ENCODE results near the gene TARBP1.

TARBP1 gene

DNA sequence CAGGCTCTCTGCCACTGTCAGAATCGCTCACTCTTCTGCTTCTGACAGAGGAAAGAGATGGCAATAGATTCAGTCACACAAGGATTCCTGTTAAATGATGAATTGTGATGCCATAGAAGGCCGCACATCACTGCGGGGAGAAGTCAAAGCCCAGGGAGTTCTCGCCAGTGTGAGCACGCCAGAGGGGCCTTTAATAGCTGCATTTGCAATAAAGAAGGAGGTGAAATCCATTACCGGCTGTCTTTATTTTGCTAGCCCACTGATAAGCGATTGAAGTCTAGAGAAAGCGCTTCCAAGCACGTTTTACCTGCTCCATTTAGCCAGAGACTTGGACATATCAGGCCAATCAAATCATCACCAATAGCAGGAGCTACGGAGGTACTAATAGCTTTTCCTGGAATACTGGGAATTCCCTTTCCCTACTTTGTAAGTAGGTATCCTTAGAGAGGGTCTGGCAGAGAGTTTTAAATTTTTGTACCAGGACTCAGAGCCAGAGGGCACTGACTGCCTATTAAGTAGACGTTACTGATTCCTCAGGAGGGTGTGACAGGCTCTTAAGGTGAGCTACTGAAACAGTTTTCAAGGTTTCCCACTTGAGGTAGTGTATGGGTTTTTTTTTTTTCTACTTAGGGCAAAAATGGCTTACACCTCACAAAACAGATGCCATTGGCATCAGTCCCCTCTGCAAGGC, 10.2 kb upstream of the TARBP1 start:
- H3K36me3 Mint-ChIP-seq (ENCODE audit: low read depth): no peaks in the 10 kb centered on the region
- no peak overlapping the region for H3K4me3 Mint-ChIP-seq
- no peaks in the 10 kb centered on the region for H3K9me3 Mint-ChIP-seq
- H3K27ac Mint-ChIP-seq: peak overlapping the region in 1 of 3 experiments; percentile 50
- peaks cover 8% of the 10 kb centered on the region for H3K27me3 Mint-ChIP-seq (ENCODE audit: low read depth)
- H3K4me1 Mint-ChIP-seq: peaks cover 21% of the 10 kb centered on the region
- TF ChIP-seq, protein P1, sequence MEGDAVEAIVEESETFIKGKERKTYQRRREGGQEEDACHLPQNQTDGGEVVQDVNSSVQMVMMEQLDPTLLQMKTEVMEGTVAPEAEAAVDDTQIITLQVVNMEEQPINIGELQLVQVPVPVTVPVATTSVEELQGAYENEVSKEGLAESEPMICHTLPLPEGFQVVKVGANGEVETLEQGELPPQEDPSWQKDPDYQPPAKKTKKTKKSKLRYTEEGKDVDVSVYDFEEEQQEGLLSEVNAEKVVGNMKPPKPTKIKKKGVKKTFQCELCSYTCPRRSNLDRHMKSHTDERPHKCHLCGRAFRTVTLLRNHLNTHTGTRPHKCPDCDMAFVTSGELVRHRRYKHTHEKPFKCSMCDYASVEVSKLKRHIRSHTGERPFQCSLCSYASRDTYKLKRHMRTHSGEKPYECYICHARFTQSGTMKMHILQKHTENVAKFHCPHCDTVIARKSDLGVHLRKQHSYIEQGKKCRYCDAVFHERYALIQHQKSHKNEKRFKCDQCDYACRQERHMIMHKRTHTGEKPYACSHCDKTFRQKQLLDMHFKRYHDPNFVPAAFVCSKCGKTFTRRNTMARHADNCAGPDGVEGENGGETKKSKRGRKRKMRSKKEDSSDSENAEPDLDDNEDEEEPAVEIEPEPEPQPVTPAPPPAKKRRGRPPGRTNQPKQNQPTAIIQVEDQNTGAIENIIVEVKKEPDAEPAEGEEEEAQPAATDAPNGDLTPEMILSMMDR (IDR thresholded peaks at IDR 0.05; ENCODE audit: unreplicated experiment in 3 of 3): no peak

DNA sequence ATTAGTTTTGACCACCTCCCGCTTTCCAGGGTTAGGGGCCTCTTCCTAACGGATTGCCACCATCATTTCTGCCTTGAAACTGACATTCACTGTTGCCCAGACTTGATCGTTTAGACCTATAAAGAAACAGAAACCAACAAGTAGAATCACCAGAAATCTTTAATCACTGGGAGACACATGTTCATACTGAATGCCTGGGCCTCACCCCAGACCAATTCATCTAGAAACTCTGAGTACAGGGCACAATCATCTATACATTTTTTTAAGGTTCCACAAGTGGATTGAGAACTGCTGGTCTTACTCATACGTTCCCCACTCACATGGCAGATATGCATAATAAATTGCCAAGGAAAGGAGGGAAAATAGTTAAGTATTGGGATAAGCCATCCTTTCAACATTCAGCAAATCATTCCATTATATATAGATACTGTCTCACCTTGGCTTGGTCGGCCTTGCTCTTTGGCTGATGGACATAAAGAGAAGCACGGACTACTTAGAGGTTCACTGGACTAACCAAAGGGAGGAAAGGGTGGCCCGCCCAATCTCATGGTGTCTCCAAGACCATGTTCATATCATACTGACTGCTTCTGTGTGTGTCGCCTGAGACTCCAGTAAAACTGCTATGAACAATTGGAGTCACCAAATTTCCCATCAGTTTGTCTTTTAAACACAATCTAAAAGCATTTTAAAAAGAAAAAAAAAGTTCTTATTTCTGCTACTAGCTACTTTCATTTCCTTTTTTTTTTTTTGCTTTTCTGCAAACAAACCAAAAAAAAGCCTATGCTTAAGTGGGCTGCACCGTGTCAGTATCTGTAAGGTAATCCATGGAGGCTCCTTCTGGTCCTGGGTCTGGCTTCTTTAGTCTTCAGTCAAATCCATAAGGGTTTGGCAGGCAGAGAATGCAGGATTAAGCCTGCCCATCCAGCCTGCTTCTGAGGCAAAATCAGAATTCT, 9.4 kb upstream of the TARBP1 start:
- H3K27me3 Mint-ChIP-seq (ENCODE audit: low read depth): peaks cover 14% of the 10 kb centered on the region
- H3K4me3 Mint-ChIP-seq: no peak overlapping the region
- no peaks in the 10 kb centered on the region for H3K36me3 Mint-ChIP-seq (ENCODE audit: low read depth)
- TF ChIP-seq, protein P1 (IDR thresholded peaks at IDR 0.05; ENCODE audit: unreplicated experiment in 3 of 3): no peak
- H3K27ac Mint-ChIP-seq: peak overlapping the region in 2 of 3 experiments; percentile 50 to 60
- no peaks in the 10 kb centered on the region for H3K9me3 Mint-ChIP-seq
- peaks cover 21% of the 10 kb centered on the region for H3K4me1 Mint-ChIP-seq

DNA sequence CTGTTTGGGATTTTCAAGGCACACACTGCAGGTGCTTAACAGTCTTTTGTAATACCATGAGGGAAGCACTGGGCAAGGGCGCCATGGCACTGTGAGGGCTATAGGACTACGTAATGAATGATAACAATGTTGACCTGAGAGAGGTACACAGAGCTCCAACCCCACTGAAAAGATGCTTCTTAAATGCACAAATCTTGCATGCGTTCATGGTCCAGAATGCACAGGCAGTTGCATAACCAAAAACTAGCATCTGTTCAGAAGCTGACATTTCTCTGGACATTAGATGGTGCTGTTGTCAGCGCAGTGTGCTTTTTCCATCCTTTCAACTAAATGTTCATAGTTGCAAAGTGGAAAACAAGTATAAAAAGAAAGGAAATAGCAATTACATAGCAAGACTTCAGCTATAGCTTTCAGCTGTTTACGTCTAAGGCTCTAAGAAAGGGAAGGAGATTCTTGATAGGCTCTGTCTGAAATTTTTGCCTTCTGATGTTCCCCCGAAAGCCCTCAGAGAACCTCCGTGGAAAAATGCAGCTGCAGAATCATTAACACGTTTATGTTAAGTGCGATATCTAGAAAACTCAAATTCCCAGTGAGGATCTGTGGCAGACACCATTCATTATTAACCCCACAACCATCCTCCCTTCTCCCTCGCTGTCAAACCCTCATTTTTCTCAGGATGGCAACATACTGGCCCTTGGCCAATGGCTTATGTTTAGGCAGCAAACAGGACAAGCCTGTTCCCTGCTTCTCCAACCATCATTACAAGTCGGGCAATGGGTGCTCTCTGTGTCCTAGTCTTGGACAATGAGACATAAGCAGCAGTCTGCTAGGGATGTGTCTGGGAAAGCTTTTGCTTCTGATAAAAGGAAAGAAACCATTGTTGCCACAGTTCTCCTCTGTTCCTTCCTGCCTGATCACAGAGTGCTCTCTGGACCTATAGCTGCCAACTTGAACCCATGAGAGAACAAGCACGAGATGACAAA, 8.2 kb upstream of the TARBP1 start:
- H3K27me3 Mint-ChIP-seq (ENCODE audit: low read depth): peaks cover 26% of the 10 kb centered on the region
- peaks cover 21% of the 10 kb centered on the region for H3K4me1 Mint-ChIP-seq
- H3K27ac Mint-ChIP-seq: peak overlapping the region in 2 of 3 experiments; percentile 7 to 32
- no peaks in the 10 kb centered on the region for H3K36me3 Mint-ChIP-seq (ENCODE audit: low read depth)
- H3K4me3 Mint-ChIP-seq: no peak overlapping the region
- TF ChIP-seq, protein P1 (IDR thresholded peaks at IDR 0.05; ENCODE audit: unreplicated experiment in 3 of 3): peak; percentile 59 to 69 (median 62)
- no peaks in the 10 kb centered on the region for H3K9me3 Mint-ChIP-seq

DNA sequence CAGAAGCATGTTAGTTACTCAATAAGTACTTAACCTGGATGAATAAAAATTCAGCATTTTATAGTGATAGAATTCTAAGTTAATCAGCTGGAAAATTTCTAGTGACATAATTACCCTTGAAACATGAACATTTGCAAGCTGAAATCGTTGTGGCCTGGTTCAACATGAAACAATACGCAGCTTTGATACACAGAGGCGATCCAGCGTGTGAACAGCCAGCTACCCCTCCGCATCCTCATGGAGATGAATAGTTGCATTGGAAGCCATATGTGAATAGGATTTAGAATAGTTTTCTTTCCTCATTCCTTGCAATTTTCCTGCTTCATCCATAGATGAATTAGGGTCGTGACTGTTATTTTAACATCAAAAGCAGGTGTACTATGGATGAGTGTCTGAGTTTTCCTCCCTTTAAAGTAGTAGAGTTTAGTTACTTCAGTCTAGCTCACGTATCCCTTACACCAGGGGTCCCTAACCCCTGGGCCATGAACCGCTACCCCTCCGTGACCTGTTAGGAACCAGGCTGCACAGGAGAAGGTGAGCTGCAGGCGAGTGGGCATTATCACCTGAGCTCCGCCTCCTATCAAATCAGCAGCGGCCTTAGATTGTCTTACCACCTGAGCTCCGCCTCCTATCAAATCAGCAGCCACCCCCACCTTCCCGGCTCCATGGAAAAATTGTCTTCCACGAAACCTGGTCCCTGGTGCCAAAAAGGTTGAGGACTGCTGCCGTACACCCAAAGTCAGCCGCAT, 6.2 kb upstream of the TARBP1 start:
- TF ChIP-seq, protein P1 (IDR thresholded peaks at IDR 0.05; ENCODE audit: unreplicated experiment in 3 of 3): no peak
- H3K27ac Mint-ChIP-seq: no peak overlapping the region
- H3K27me3 Mint-ChIP-seq (ENCODE audit: low read depth): peaks cover 28% of the 10 kb centered on the region
- no peak overlapping the region for H3K4me3 Mint-ChIP-seq
- no peaks in the 10 kb centered on the region for H3K9me3 Mint-ChIP-seq
- H3K36me3 Mint-ChIP-seq (ENCODE audit: low read depth): no peaks in the 10 kb centered on the region
- H3K4me1 Mint-ChIP-seq: peaks cover 13% of the 10 kb centered on the region

DNA sequence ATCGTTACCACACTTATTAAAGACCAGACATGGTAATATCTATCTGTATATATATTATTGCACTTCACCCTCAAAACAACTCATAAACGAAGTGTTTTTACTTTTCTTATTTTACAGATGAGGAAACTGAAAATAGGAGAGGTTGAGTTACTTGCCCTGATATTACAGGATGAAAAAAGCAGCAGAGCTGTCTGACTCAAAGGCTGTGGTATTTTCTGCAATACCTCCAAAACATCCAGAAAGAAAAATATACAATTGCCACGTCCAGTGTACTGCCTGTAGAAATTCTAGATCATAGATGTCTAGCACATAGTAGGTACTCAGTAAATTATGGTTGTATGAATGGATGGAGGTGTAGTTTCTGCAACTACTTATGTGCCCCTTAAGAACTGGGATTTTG, 5.2 kb upstream of the TARBP1 start:
- TF ChIP-seq, protein P1 (IDR thresholded peaks at IDR 0.05; ENCODE audit: unreplicated experiment in 3 of 3): no peak
- peaks cover 24% of the 10 kb centered on the region for H3K27me3 Mint-ChIP-seq (ENCODE audit: low read depth)
- no peaks in the 10 kb centered on the region for H3K9me3 Mint-ChIP-seq
- no peaks in the 10 kb centered on the region for H3K36me3 Mint-ChIP-seq (ENCODE audit: low read depth)
- H3K27ac Mint-ChIP-seq: no peak overlapping the region
- peaks cover 13% of the 10 kb centered on the region for H3K4me1 Mint-ChIP-seq
- H3K4me3 Mint-ChIP-seq: no peak overlapping the region

Measured in nephron (organoid).